Measurements from ENCODE around the gene PARD3.

Gene PARD3

DNA sequence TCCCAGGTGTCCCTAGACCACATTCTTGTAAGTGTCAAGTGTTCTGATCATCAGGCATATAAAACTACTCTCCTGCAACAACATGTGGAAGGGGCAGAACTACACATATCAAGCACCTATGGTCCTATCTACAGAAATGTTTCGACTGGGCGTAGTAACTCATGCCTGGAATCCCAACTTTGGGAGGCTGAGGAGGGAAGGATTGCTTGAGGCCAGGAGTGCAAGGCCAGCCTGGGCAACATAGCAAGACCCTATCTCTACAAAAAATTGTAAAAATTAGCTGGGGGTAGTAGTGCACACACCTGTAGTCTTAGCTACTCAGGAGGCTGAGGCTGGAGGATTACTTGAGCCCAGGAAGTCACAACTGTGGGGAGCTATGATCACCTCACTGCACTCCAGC is 244.2 kb downstream of the PARD3 start:
- Mint-ChIP-seq H3K36me3 (ENCODE audit: insufficient read depth) (no peaks in the 10 kb centered on the region), H3K4me1 (ENCODE audit: low read depth in 2 of 2) (no peaks in the 10 kb centered on the region), H3K4me3 (no peak overlapping the region), H3K9me3 (no peaks in the 10 kb centered on the region), H3K27ac (no peak overlapping the region), H3K27me3 (no peaks in the 10 kb centered on the region)
- ATAC-seq (replicated peaks) (no peak), DNase-seq (no peak)

DNA sequence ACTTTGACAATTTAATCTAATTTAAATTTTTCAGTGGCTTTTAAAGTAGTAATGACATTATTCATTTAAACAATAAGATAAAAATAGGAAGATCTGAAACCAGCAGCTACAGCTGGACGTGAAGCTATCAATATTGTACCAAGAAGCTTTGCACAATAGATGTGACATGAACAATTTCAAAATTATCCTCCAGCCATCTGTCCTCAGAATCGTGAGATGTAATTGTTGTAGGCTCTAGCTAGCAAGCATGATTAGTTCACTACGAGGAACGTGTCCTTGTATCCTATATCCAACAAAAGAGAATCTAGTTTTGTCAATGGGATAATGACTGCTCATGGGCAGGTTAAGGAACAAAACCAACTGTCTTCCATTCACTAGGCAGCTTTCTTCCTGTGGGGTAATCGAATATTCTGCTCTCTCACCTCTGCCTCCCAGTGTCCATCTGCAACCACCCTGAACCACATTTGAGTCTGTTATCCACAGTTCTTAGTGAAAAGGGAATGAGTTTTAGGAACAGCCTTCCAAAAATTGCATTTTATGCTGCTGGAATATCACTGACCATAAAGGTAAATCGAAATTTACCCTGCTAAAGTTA is 247.3 kb downstream of the PARD3 start:
- ATAC-seq (replicated peaks) = no peak
- H3K27me3 Mint-ChIP-seq = no peaks in the 10 kb centered on the region
- H3K4me1 Mint-ChIP-seq (ENCODE audit: low read depth in 2 of 2) = no peaks in the 10 kb centered on the region

GRCh38 chr10:34565934-34566333 is 249.2 kb downstream of the PARD3 start:
- no peak for ATAC-seq (replicated peaks)
- H3K4me3 Mint-ChIP-seq = no peak overlapping the region

More for the DNA sequence above, 247.3 kb downstream of the PARD3 start:
- H3K27ac Mint-ChIP-seq = no peak overlapping the region
- no peaks in the 10 kb centered on the region for H3K36me3 Mint-ChIP-seq (ENCODE audit: insufficient read depth)
- DNase-seq = no peak
- H3K9me3 Mint-ChIP-seq = no peaks in the 10 kb centered on the region
- H3K4me3 Mint-ChIP-seq = no peak overlapping the region

GRCh38 chr10:34558093-34558583 is 257.0 kb downstream of the PARD3 start:
- Mint-ChIP-seq H3K27ac (no peak overlapping the region), H3K4me1 (ENCODE audit: low read depth in 2 of 2) (no peaks in the 10 kb centered on the region)
- ATAC-seq (replicated peaks) = no peak

More at GRCh38 chr10:34565934-34566333, 249.2 kb downstream of the PARD3 start:
- Mint-ChIP-seq H3K9me3 (no peaks in the 10 kb centered on the region), H3K4me1 (ENCODE audit: low read depth in 2 of 2) (no peaks in the 10 kb centered on the region), H3K36me3 (ENCODE audit: insufficient read depth) (no peaks in the 10 kb centered on the region), H3K27ac (no peak overlapping the region), H3K27me3 (no peaks in the 10 kb centered on the region)
- no peak for DNase-seq

DNA sequence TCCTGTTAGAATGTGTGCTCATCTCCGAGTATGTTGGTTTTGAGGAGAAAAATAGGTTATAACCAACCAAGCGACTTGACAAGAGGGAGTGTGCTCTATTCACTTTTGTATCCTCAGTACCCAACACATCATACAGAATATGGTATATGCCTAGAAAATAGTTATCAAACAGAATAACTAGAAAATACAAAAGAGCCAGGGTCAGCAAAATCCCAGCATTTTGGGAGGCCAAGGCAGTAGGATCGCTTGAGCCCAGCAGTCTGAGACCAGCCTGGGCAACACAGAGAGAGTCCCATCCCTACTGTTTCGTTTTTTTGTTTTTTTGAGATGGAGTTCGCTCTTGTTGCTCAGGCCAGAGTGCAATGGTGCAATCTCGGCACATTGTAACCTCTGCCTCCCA is 257.9 kb downstream of the PARD3 start:
- Mint-ChIP-seq H3K36me3 (ENCODE audit: insufficient read depth) (no peaks in the 10 kb centered on the region), H3K4me3 (no peak overlapping the region), H3K4me1 (ENCODE audit: low read depth in 2 of 2) (no peaks in the 10 kb centered on the region), H3K27me3 (no peaks in the 10 kb centered on the region), H3K27ac (no peak overlapping the region), H3K9me3 (peaks cover 0 to 2% of the 10 kb centered on the region in 2 donors)
- DNase-seq (no peak), ATAC-seq (replicated peaks) (no peak)

More at GRCh38 chr10:34558093-34558583, 257.0 kb downstream of the PARD3 start:
- H3K27me3 Mint-ChIP-seq = no peaks in the 10 kb centered on the region
- H3K36me3 Mint-ChIP-seq (ENCODE audit: insufficient read depth) = no peaks in the 10 kb centered on the region
- no peak overlapping the region for H3K4me3 Mint-ChIP-seq
- peaks cover 0 to 2% of the 10 kb centered on the region in 2 donors for H3K9me3 Mint-ChIP-seq
- no peak for DNase-seq

DNA sequence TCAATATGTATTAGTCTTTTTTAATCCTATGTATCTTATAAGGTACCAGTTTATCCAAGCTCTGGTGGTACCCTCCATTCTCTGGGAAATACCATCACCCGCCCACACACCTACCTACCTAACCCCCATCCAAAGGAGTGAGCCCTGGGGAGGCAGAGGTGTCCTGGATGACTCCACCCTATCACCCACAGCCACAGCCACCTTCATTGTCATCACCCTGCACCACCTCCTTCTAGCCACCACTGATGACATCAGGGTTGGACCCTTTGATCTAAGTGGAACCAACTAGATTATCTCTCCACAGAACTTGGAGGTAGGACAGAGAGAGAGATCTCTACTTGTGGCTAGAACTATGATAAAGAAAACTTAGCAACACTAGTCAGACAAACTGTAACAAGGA is 259.4 kb downstream of the PARD3 start:
- no peak overlapping the region for H3K27ac Mint-ChIP-seq
- no peak for ATAC-seq (replicated peaks)
- H3K9me3 Mint-ChIP-seq = peaks cover 0 to 2% of the 10 kb centered on the region in 2 donors
- DNase-seq = no peak
- no peaks in the 10 kb centered on the region for H3K4me1 Mint-ChIP-seq (ENCODE audit: low read depth in 2 of 2)
- no peaks in the 10 kb centered on the region for H3K36me3 Mint-ChIP-seq (ENCODE audit: insufficient read depth)
- no peak overlapping the region for H3K4me3 Mint-ChIP-seq
- H3K27me3 Mint-ChIP-seq = no peaks in the 10 kb centered on the region

GRCh38 chr10:34553747-34554146 is 261.3 kb downstream of the PARD3 start:
- Mint-ChIP-seq H3K27me3 (no peaks in the 10 kb centered on the region), H3K27ac (no peak overlapping the region), H3K36me3 (ENCODE audit: insufficient read depth) (no peaks in the 10 kb centered on the region), H3K4me3 (no peak overlapping the region), H3K9me3 (peaks cover 0 to 2% of the 10 kb centered on the region in 2 donors), H3K4me1 (ENCODE audit: low read depth in 2 of 2) (no peaks in the 10 kb centered on the region)
- ATAC-seq (replicated peaks) (no peak), DNase-seq (no peak)

DNA sequence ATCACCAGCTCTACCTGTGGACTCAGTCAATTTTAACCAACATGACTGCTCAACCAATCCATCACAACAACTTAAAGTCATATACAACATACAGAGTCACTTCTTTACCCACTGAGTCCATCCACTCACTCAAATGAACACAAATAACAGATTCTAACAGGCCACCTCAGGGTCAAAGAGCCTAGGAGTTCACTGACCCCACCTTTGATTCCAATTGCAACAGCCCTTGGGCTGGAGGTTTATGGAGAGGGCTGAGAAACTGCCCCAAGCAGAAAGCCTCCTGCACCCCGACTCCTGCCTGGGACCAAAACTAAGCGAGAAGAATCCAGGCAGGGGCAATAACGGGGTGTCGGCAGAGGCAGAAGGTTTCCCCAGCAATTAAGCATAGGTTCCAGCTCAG is 263.8 kb downstream of the PARD3 start:
- Mint-ChIP-seq H3K4me3 (no peak overlapping the region), H3K36me3 (ENCODE audit: insufficient read depth) (no peaks in the 10 kb centered on the region), H3K27ac (no peak overlapping the region), H3K9me3 (peaks cover 0 to 2% of the 10 kb centered on the region in 2 donors), H3K27me3 (peaks cover 0 to 6% of the 10 kb centered on the region in 2 donors), H3K4me1 (ENCODE audit: low read depth in 2 of 2) (peaks cover 0 to 2% of the 10 kb centered on the region in 2 donors)
- no peak for ATAC-seq (replicated peaks)
- no peak for DNase-seq

DNA sequence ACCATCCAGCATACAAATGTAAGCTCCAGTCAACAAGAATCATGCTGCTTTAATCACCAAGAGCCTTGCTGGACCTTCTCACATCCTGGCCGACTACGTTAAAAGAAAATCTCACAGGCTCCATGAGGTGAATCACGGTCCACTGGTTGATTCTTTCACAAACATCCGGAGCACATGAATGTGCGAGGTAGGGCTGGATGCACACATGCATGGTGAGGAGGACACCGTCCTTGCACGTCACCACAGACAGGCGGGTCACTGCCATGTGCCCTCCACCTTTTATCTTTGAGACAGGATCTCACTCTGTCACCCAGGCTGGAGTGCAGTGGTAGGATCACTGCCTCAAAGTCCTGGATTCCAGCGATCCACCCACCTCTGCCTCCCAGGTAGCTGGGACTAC is 265.1 kb downstream of the PARD3 start:
- Mint-ChIP-seq H3K27me3 (peaks cover 0 to 6% of the 10 kb centered on the region in 2 donors), H3K9me3 (no peaks in the 10 kb centered on the region), H3K4me3 (no peak overlapping the region), H3K4me1 (ENCODE audit: low read depth in 2 of 2) (peaks cover 0 to 2% of the 10 kb centered on the region in 2 donors), H3K36me3 (ENCODE audit: insufficient read depth) (no peaks in the 10 kb centered on the region), H3K27ac (no peak overlapping the region)
- no peak for DNase-seq
- ATAC-seq (replicated peaks) = no peak

DNA sequence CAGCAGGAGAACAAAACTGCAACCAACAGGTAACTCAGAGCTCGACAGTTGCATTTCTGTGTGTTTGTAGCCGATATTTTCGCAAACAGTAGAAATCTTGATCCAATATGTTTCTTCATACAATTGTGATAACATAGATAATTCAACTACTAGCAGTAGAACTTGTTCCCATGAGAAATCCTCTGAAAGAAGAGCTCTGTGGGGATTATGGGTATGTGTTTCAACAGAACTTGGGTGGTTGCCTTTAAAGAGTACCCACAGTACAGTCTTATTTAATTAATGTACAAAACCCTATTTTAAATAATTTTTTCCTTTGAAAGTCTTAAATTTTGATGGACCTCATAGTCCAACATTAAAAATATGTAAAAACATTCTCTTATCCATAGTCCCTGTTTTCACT is 266.1 kb downstream of the PARD3 start:
- DNase-seq (no peak), ATAC-seq (replicated peaks) (no peak)
- Mint-ChIP-seq H3K4me3 (no peak overlapping the region), H3K27ac (no peak overlapping the region), H3K27me3 (peaks cover 0 to 6% of the 10 kb centered on the region in 2 donors), H3K4me1 (ENCODE audit: low read depth in 2 of 2) (peaks cover 0 to 2% of the 10 kb centered on the region in 2 donors), H3K36me3 (ENCODE audit: insufficient read depth) (no peaks in the 10 kb centered on the region), H3K9me3 (no peaks in the 10 kb centered on the region)

DNA sequence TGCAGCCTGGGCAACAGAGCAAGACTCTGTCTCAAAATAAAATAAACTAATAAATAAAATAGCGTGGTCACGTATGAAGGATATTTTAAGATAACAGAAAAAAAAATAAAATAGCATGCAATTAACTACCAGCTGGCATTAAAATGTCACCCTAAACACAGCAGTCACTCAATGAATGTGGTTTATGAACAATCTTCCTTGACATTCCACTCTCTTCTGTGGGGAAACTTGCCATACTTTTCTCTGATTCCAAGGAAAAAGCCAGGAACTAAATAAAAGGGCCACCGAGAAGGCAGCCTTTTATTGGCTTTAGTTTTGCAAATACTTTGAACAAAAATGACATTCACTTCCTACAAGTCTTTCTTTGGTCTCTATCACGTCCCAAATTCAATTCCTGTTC is 266.6 kb downstream of the PARD3 start:
- peaks cover 0 to 6% of the 10 kb centered on the region in 2 donors for H3K27me3 Mint-ChIP-seq
- no peak overlapping the region for H3K27ac Mint-ChIP-seq
- H3K9me3 Mint-ChIP-seq = no peaks in the 10 kb centered on the region
- DNase-seq = no peak
- no peak for ATAC-seq (replicated peaks)
- H3K4me1 Mint-ChIP-seq (ENCODE audit: low read depth in 2 of 2) = peaks cover 0 to 2% of the 10 kb centered on the region in 2 donors
- no peaks in the 10 kb centered on the region for H3K36me3 Mint-ChIP-seq (ENCODE audit: insufficient read depth)
- H3K4me3 Mint-ChIP-seq = no peak overlapping the region

DNA sequence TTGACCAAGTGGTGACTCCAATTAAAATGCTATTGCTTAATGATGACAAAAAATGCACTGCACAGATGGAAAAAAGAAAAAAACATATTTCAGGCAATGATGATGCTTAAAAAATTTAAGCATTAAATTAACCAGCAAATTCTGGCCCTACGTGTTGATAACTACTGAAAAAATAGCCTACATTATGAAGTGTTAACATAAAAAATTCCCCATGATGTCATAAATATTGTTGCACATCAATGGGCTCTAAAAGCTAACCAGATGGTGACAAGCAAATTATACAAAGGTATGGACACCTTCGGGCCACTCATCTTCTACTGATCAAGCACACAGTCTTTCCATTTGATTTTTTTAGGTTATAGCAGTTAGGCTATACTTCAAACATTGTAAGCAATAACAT is 267.4 kb downstream of the PARD3 start:
- no peak overlapping the region for H3K27ac Mint-ChIP-seq
- no peak for ATAC-seq (replicated peaks)
- no peaks in the 10 kb centered on the region for H3K9me3 Mint-ChIP-seq
- H3K4me1 Mint-ChIP-seq (ENCODE audit: low read depth in 2 of 2) = peaks cover 0 to 2% of the 10 kb centered on the region in 2 donors
- H3K4me3 Mint-ChIP-seq = no peak overlapping the region
- H3K27me3 Mint-ChIP-seq = peaks cover 0 to 6% of the 10 kb centered on the region in 2 donors
- DNase-seq = no peak
- H3K36me3 Mint-ChIP-seq (ENCODE audit: insufficient read depth) = no peaks in the 10 kb centered on the region

GRCh38 chr10:34547291-34547690 is 267.8 kb downstream of the PARD3 start:
- no peak for ATAC-seq (replicated peaks)

GRCh38 chr10:34544400-34544799 is 270.7 kb downstream of the PARD3 start:
- Mint-ChIP-seq H3K4me1 (ENCODE audit: low read depth in 2 of 2) (peaks cover 0 to 2% of the 10 kb centered on the region in 2 donors), H3K4me3 (no peak overlapping the region), H3K9me3 (no peaks in the 10 kb centered on the region), H3K27ac (no peak overlapping the region), H3K27me3 (peaks cover 0 to 6% of the 10 kb centered on the region in 2 donors), H3K36me3 (ENCODE audit: insufficient read depth) (no peaks in the 10 kb centered on the region)
- DNase-seq (no peak), ATAC-seq (replicated peaks) (no peak)

More at GRCh38 chr10:34547291-34547690, 267.8 kb downstream of the PARD3 start:
- peaks cover 0 to 6% of the 10 kb centered on the region in 2 donors for H3K27me3 Mint-ChIP-seq
- H3K4me1 Mint-ChIP-seq (ENCODE audit: low read depth in 2 of 2) = peaks cover 0 to 2% of the 10 kb centered on the region in 2 donors
- H3K36me3 Mint-ChIP-seq (ENCODE audit: insufficient read depth) = no peaks in the 10 kb centered on the region
- DNase-seq = no peak
- no peak overlapping the region for H3K27ac Mint-ChIP-seq
- H3K9me3 Mint-ChIP-seq = no peaks in the 10 kb centered on the region
- no peak overlapping the region for H3K4me3 Mint-ChIP-seq

All from effector memory CD8-positive, alpha-beta T cell (primary cell).